LHCN-M2 (cell line): Measurements from ENCODE around the gene ALG12. TPM values are rescaled to one million over a fixed set of nuclear protein-coding genes. Genes with fewer than 3 reads are reported as not detected.
"Not testable (repeated sequence)": the region's sequence is repeated elsewhere in the genome, so short reads cannot be mapped to it uniquely, and the experiment has no call there.

Experiments
- DNase-seq: peaks from one replicate; pipeline ENCODE4 v3.0.0-alpha.2; 2012; ENCODE audit warnings: low read depth
- total RNA-seq: library from RNA; depleted of rRNA; stranded (reverse); fragments of >200 nt; gene quantifications from 2 replicates; pipeline ENCODE4 v1.2.3, GENCODE V29; 2014

ALG12 gene
- total RNA-seq, 1 experiment from 2014 or later: 18.1 TPM

- no peak for DNase-seq
These were observed 28.5 kb upstream of the ALG12 start for GRCh38 chr22:49946612-49947295.

- not testable (repeated sequence) for DNase-seq
These were observed 27.0 kb upstream of the ALG12 start for GRCh38 chr22:49945042-49945794.

- no peak for DNase-seq
These were observed 26.2 kb upstream of the ALG12 start for GRCh38 chr22:49944399-49944891.

GRCh38 chr22:49943771-49944398 is 25.6 kb upstream of the ALG12 start:
- DNase-seq: no peak

GRCh38 chr22:49943405-49943765 is 25.1 kb upstream of the ALG12 start:
- DNase-seq: no peak

- peak; percentile 10 for DNase-seq
These were observed 24.5 kb upstream of the ALG12 start for GRCh38 chr22:49942565-49943404.

- no peak for DNase-seq
These were observed 23.5 kb upstream of the ALG12 start for GRCh38 chr22:49941507-49942316.

- no peak for DNase-seq
These were observed 20.4 kb upstream of the ALG12 start for GRCh38 chr22:49938565-49939136.

GRCh38 chr22:49937758-49938564 is 19.7 kb upstream of the ALG12 start:
- no peak for DNase-seq

GRCh38 chr22:49936973-49937757 is 18.9 kb upstream of the ALG12 start:
- DNase-seq: no peak

GRCh38 chr22:49936018-49936972 is 18.1 kb upstream of the ALG12 start:
- DNase-seq: peak; percentile 64

- DNase-seq: no peak
These were observed 17.3 kb upstream of the ALG12 start for GRCh38 chr22:49935561-49935960.

GRCh38 chr22:49934891-49935557 is 16.8 kb upstream of the ALG12 start:
- DNase-seq: peak; percentile 22

GRCh38 chr22:49934160-49934890 is 16.1 kb upstream of the ALG12 start:
- DNase-seq: peak; percentile 49

GRCh38 chr22:49933236-49934159 is 15.3 kb upstream of the ALG12 start:
- DNase-seq: peak; percentile 18
